ENCODE results near the gene SNX19. TPM values are rescaled to one million over a fixed set of nuclear protein-coding genes. Genes with fewer than 3 reads are reported as not detected.

Gene SNX19
- total RNA-seq, 2 experiments from 2014 or later = 41.5 to 43.4 TPM

- Mint-ChIP-seq H3K4me1 (no peaks in the 10 kb centered on the region), H3K36me3 (no peaks in the 10 kb centered on the region), H3K27me3 (peaks cover 5% of the 10 kb centered on the region), H3K9me3 (ENCODE audit: low read depth) (no peaks in the 10 kb centered on the region), H3K4me3 (no peak overlapping the region), H3K27ac (no peak overlapping the region)
- DNase-seq (no peak), ATAC-seq (no peak)
- CTCF ChIA-PET = interaction anchor here (2.6 kb wide), 1 partner anchor 35 kb away, joined by 17 read pairs; no protein-coding TSS in a partner anchor
Observed at GRCh38 chr11:130826572-130826971, 89.7 kb downstream of the SNX19 start.

GRCh38 chr11:130825983-130826382 is 90.3 kb downstream of the SNX19 start:
- H3K27ac Mint-ChIP-seq = no peak overlapping the region
- peaks cover 5% of the 10 kb centered on the region for H3K27me3 Mint-ChIP-seq
- no peaks in the 10 kb centered on the region for H3K9me3 Mint-ChIP-seq (ENCODE audit: low read depth)
- DNase-seq (no peak), ATAC-seq (no peak)
- CTCF ChIA-PET = no interaction called here
- no peak overlapping the region for H3K4me3 Mint-ChIP-seq
- no peaks in the 10 kb centered on the region for H3K36me3 Mint-ChIP-seq
- H3K4me1 Mint-ChIP-seq = no peaks in the 10 kb centered on the region

GRCh38 chr11:130825561-130825960 is 90.7 kb downstream of the SNX19 start:
- Mint-ChIP-seq H3K36me3 (no peaks in the 10 kb centered on the region), H3K4me1 (no peaks in the 10 kb centered on the region), H3K27me3 (peaks cover 8% of the 10 kb centered on the region), H3K9me3 (ENCODE audit: low read depth) (no peaks in the 10 kb centered on the region), H3K4me3 (no peak overlapping the region), H3K27ac (no peak overlapping the region)
- DNase-seq (no peak), ATAC-seq (no peak)
- CTCF ChIA-PET = no interaction called here
